Tibial artery (tissue), 4 donors: ENCODE data around the gene CNGA4.

Source experiments
- DNase-seq, 2 donors: peaks; one replicate each; pipeline ENCODE4 v3.0.0-alpha.2; 2019
- H3K27ac ChIP-seq, 2 donors: fragments of 200-600 bp; sonication (generic) in 1 of 2; 1 replicate in 1 of 2; 2 replicates in 1 of 2; pipeline ENCODE4 v1.5.1; 2018 to 2019; ENCODE audit warnings: mild to moderate bottlenecking in 1 of 2
- H3K27me3 ChIP-seq, 2 donors: fragments of 200-600 bp; sonication (generic) in 1 of 2; one replicate each; pipeline versions ENCODE4 v1.5.1 to v1.6.0; 2016 to 2019
- H3K36me3 ChIP-seq, 3 donors: fragments of 200-600 bp; sonication (generic) in 2 of 3; one replicate each; pipeline ENCODE4 v1.5.1; 2016 to 2019; ENCODE audit warnings: mild to moderate bottlenecking in 2 of 3
- H3K4me1 ChIP-seq, 4 donors: fragments of 200-600 bp; sonication (generic) in 2 of 4; 1 replicate in 3 of 4; 2 replicates in 1 of 4; pipeline ENCODE4 v1.5.1; 2016 to 2019
- H3K4me3 ChIP-seq, 2 donors: fragments of 200-600 bp; sonication (generic) in 1 of 2; 1 replicate in 1 of 2; 2 replicates in 1 of 2; pipeline ENCODE4 v1.5.1; 2018 to 2019; ENCODE audit warnings: mild to moderate bottlenecking in 2 of 2
- H3K9me3 ChIP-seq, 3 donors: fragments of 200-600 bp; sonication (generic) in 1 of 3; one replicate each; pipeline ENCODE4 v1.5.1; 2016 to 2019
- intact Hi-C: fragments of 100-400 bp; cut with DNase I; formaldehyde crosslinking; loops from one replicate; pipeline ENCODE4 v1.15.0; 2023; ENCODE audit warnings: low total_unique reads
- TF ChIP-seq, protein P1 (sequence below), 2 experiments: fragments of 200-600 bp in 1 of 2; fragments of 450-650 bp in 1 of 2; IDR thresholded peaks; one replicate each; pipeline ENCODE4 v1.5.1; 2017 to 2019; ENCODE audit warnings: antibody characterized with exemption in 2 of 2, mild to moderate bottlenecking in 1 of 2, moderate library complexity in 1 of 2

The CNGA4 gene

DNA sequence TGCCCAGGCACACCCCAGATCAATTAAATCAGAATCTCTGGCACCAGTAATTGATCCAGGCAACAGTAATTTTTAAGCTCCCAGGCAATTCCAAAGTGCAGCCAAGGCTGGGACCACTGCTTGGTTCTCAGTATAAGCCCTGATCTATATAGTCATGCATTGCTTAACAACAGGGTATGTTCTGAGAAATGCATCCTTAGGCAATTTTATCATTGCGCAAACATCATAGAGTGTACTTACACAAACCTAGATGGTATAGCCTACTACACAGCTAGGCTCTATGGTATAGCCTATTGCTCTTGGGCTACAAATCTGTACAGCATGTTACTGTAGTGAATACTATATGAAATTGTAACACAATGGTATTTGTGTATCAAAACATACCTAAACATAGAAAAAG lies 34.2 kb upstream of the CNGA4 start:
- H3K27me3 ChIP-seq, result no peaks in the 10 kb centered on the region
- H3K27ac ChIP-seq, result no peak overlapping the region
- H3K4me1 ChIP-seq, result no peaks in the 10 kb centered on the region
- H3K36me3 ChIP-seq, result peaks cover 0 to 56% (median 36%) of the 10 kb centered on the region in 3 donors
- intact Hi-C loops, result no loop called here
- H3K4me3 ChIP-seq, result no peak overlapping the region
- TF ChIP-seq, protein P1, sequence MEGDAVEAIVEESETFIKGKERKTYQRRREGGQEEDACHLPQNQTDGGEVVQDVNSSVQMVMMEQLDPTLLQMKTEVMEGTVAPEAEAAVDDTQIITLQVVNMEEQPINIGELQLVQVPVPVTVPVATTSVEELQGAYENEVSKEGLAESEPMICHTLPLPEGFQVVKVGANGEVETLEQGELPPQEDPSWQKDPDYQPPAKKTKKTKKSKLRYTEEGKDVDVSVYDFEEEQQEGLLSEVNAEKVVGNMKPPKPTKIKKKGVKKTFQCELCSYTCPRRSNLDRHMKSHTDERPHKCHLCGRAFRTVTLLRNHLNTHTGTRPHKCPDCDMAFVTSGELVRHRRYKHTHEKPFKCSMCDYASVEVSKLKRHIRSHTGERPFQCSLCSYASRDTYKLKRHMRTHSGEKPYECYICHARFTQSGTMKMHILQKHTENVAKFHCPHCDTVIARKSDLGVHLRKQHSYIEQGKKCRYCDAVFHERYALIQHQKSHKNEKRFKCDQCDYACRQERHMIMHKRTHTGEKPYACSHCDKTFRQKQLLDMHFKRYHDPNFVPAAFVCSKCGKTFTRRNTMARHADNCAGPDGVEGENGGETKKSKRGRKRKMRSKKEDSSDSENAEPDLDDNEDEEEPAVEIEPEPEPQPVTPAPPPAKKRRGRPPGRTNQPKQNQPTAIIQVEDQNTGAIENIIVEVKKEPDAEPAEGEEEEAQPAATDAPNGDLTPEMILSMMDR (IDR thresholded peaks at IDR 0.05), result no peak
- no peak for DNase-seq
- H3K9me3 ChIP-seq, result no peaks in the 10 kb centered on the region

- Histone ChIP-seq H3K9me3 (no peaks in the 10 kb centered on the region), H3K4me1 (no peaks in the 10 kb centered on the region), H3K27me3 (no peaks in the 10 kb centered on the region), H3K36me3 (peaks cover 6 to 63% (median 42%) of the 10 kb centered on the region in 3 donors), H3K4me3 (no peak within 1 kb of the TSS), H3K27ac (no peak within 1 kb of the TSS)
- intact Hi-C loops, result no loop called here
- no peak for DNase-seq
- TF ChIP-seq, protein P1 (IDR thresholded peaks at IDR 0.05), result no peak
Measured at GRCh38 chr11:6205366-6205765, 33.5 kb upstream of the CNGA4 start, which contains the start of gene C11orf42. C11orf42 (plus strand) TSS chr11:6205557; CDS start chr11:6205616, 59 bp downstream.

DNA sequence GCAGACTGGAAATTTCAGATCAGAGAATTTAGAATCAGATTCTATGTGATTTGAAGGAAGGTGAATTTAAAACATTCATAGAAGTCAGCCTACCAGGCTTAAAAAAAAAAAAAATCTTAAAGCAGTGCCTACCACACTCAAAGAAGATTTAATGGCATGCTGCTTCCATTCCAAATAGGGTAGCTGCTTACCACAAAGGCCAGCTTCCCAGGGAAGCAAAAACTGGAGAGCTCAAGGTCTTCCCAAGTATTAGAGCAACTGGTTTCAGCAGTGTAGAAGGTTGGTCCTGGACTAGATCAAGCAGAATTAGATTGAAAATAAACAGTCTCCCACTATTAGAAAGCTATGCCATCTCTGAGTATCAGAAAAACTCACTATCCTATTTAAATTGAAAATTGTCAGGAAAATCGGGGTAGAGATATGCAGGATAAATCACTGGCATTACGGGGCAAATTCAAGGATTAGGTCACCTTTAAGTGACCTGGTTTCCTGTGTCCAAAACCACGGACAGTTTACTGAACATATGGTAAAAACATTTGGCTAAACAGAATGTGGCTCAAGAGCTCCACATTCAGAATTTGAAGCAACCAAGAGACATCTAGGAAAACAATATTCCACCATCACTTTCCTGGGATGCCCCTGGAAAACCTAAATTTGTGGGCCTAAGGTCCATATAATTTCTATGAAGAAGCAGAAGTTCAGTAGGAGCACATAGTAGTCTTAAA lies 32.3 kb upstream of the CNGA4 start:
- H3K4me1 ChIP-seq, result no peaks in the 10 kb centered on the region
- no peak for DNase-seq
- intact Hi-C loops, result no loop called here
- TF ChIP-seq, protein P1 (IDR thresholded peaks at IDR 0.05), result no peak
- H3K9me3 ChIP-seq, result no peaks in the 10 kb centered on the region
- H3K27me3 ChIP-seq, result no peaks in the 10 kb centered on the region
- no peak overlapping the region for H3K27ac ChIP-seq
- H3K36me3 ChIP-seq, result peaks cover 19 to 75% (median 55%) of the 10 kb centered on the region in 3 donors
- H3K4me3 ChIP-seq, result no peak overlapping the region

DNA sequence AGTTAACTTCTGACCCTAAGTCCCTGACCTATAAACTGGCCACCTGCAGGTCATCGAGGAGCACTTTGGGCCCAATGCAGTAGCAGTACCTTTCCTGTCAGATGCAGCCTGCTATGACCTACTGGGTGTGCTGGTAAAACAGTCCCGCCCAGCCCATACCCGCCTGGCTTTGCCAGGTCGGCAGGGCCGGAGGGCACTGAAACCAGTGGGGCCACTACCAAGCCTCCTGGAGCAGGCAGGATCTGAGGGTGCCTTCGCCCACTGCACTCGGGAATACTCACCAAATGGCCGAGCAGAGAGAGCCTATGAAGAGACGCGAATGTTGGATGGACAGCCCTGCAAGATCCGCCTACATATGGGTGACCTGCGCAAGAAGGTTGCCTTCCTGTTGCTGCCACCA lies 29.1 kb upstream of the CNGA4 start:
- Histone ChIP-seq H3K27ac (no peak overlapping the region), H3K4me3 (no peak overlapping the region), H3K4me1 (no peaks in the 10 kb centered on the region), H3K27me3 (no peaks in the 10 kb centered on the region), H3K36me3 (peaks cover 33 to 96% (median 74%) of the 10 kb centered on the region in 3 donors), H3K9me3 (no peaks in the 10 kb centered on the region)
- DNase-seq, result no peak
- intact Hi-C loops, result no loop called here
- TF ChIP-seq, protein P1 (IDR thresholded peaks at IDR 0.05), result no peak

DNA sequence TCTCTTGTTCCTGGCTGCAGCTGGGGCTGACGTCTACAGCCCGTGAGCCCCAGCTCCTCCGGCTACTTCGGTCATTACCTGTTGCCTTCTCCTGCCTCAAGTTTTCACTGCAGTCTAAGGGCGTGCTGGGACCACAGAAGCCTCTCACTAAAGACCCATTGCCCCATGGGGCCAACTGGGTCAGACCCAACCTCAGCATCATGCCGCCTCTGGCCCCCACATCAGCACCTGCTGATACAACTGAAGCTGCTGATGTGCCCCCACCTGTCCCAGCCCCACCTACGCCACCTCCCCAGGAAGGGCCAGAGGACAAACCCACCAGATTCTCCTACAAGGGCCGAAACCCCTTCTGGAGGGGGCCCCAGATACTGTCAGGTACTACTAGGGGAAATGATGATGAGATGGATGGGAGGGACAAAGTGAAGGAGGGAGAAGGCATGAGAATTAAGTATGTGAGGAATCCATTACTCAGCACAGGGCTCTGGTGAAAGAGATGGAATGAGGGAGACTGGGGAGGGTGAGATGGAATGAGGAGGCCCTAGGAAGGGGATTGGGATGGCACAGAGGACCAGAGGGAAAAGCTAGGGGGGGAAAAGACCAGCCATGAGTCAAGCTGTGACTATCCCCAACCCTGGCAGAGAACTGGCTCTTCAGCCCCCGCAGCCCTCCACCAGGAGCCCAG lies 28.5 kb upstream of the CNGA4 start:
- Histone ChIP-seq H3K27me3 (no peaks in the 10 kb centered on the region), H3K4me1 (no peaks in the 10 kb centered on the region)

More for the DNA sequence above, 28.5 kb upstream of the CNGA4 start:
- intact Hi-C loops, result no loop called here
- DNase-seq, result no peak
- Histone ChIP-seq H3K9me3 (no peaks in the 10 kb centered on the region), H3K4me3 (no peak overlapping the region), H3K36me3 (peaks cover 38 to 95% (median 70%) of the 10 kb centered on the region in 3 donors), H3K27ac (no peak overlapping the region)
- TF ChIP-seq, protein P1 (IDR thresholded peaks at IDR 0.05), result no peak
